ENCODE results near the gene SAP25.

SAP25 gene

GRCh38 chr7:100575746-100576383, 2.2 kb upstream of the SAP25 start:
- in situ Hi-C loops (cut with HindIII; ENCODE audit: low sequenced_read_pairs), result no loop called here
- no peak for TF ChIP-seq CTCF (IDR thresholded peaks at IDR 0.05; ENCODE audit: low read depth, low read length, missing control alignments)

GRCh38 chr7:100575206-100575631, 1.5 kb upstream of the SAP25 start:
- H3K4me3 ChIP-seq (ENCODE audit: low read depth, low read length), result no peak overlapping the region
- no peak for DNase-seq (ENCODE audit: low read depth)
- in situ Hi-C loops (cut with HindIII; ENCODE audit: low sequenced_read_pairs), result no loop called here
- TF ChIP-seq CTCF (IDR thresholded peaks at IDR 0.05; ENCODE audit: low read depth, low read length, missing control alignments), result no peak

More at GRCh38 chr7:100575746-100576383, 2.2 kb upstream of the SAP25 start:
- no peak overlapping the region for H3K4me3 ChIP-seq (ENCODE audit: low read depth, low read length)
- no peak for DNase-seq (ENCODE audit: low read depth)

GRCh38 chr7:100574362-100575205, 884 bp upstream of the SAP25 start:
- TF ChIP-seq CTCF (IDR thresholded peaks at IDR 0.05; ENCODE audit: low read depth, low read length, missing control alignments), result no peak
- DNase-seq (ENCODE audit: low read depth), result no peak
- H3K4me3 ChIP-seq (ENCODE audit: low read depth, low read length), result no peak overlapping the region
- in situ Hi-C loops (cut with HindIII; ENCODE audit: low sequenced_read_pairs), result no loop called here

GRCh38 chr7:100572949-100573675, 588 bp downstream of the SAP25 start:
- TF ChIP-seq CTCF (IDR thresholded peaks at IDR 0.05; ENCODE audit: low read depth, low read length, missing control alignments), result no peak
- no peak for DNase-seq (ENCODE audit: low read depth)
- in situ Hi-C loops (cut with HindIII; ENCODE audit: low sequenced_read_pairs), result no loop called here
- no peak overlapping the region for H3K4me3 ChIP-seq (ENCODE audit: low read depth, low read length)

- no peak overlapping the region for H3K4me3 ChIP-seq (ENCODE audit: low read depth, low read length)
- no peak for TF ChIP-seq CTCF (IDR thresholded peaks at IDR 0.05; ENCODE audit: low read depth, low read length, missing control alignments)
- no peak for DNase-seq (ENCODE audit: low read depth)
- in situ Hi-C loops (cut with HindIII; ENCODE audit: low sequenced_read_pairs), result no loop called here
Observed at GRCh38 chr7:100572281-100572948, 1.3 kb downstream of the SAP25 start.

- no peak for DNase-seq (ENCODE audit: low read depth)
- no peak for TF ChIP-seq CTCF (IDR thresholded peaks at IDR 0.05; ENCODE audit: low read depth, low read length, missing control alignments)
- H3K4me3 ChIP-seq (ENCODE audit: low read depth, low read length), result no peak overlapping the region
- in situ Hi-C loops (cut with HindIII; ENCODE audit: low sequenced_read_pairs), result no loop called here
Observed at GRCh38 chr7:100571829-100572116, 1.9 kb downstream of the SAP25 start.

Data from astrocyte of the cerebellum (primary cell).